A549 (cell line): Measurements from ENCODE around the gene KDM6A. TPM values are rescaled to one million over a fixed set of nuclear protein-coding genes. Genes with fewer than 3 reads are reported as not detected.

Experiments
- ATAC-seq, 2 experiments: fragments of 200-7000 bp in 1 of 2; fragments of >200 bp in 1 of 2; cut with Nextera tagmentation in 1 of 2; cut with Tn5 transposase in 1 of 2; 3 replicates each; pipeline versions ENCODE4 v1.8.0 to v1.9.1; 2018 to 2020; ENCODE audit warnings: mild to moderate bottlenecking in 1 of 2, moderate library complexity in 1 of 2
- CTCF ChIA-PET: fragments of 300-600 bp; sonication (Branson Sonifier 250); formaldehyde crosslinking; extraction: SDS; loops from one replicate; lab custom pipeline; 2021; ENCODE audit warnings: antibody characterized with exemption, inconsistent platforms; lab: Yijun Ruan, JAX
- POLR2A ChIA-PET: fragments of 350-600 bp; formaldehyde crosslinking; extraction: SDS; loops from one replicate; lab custom pipeline; 2021; ENCODE audit warnings: antibody characterized with exemption, inconsistent platforms; lab: Yijun Ruan, JAX
- DNase-seq, 2 experiments: peaks; one replicate each; pipeline versions ENCODE4 v3.0.0 to v3.0.0-alpha.2; 2011 to 2016; ENCODE audit warnings: low read depth in 1 of 2, low spot score in 1 of 2
- FAIRE-seq: peaks from 2 replicates; lab custom pipeline; 2011; peaks lifted over from hg19 to GRCh38; lab: Jason Lieb, UNC
- H3K27ac ChIP-seq, 2 experiments: fragments of >200 bp; sonication (Bioruptor Twin); formaldehyde crosslinking; 3 replicates each; pipeline ENCODE4 v1.5.1; 2016 to 2017
- H3K4me1 ChIP-seq: fragments of >200 bp; sonication (Bioruptor Twin); formaldehyde crosslinking; 3 replicates; pipeline ENCODE4 v1.6.1; 2016
- H3K4me2 ChIP-seq: fragments of >200 bp; sonication (Bioruptor Twin); formaldehyde crosslinking; 3 replicates; pipeline ENCODE4 v1.6.1; 2016
- H3K4me3 ChIP-seq: fragments of >200 bp; sonication (Bioruptor Twin); formaldehyde crosslinking; 3 replicates; pipeline ENCODE4 v1.5.1; 2016
- H3K9me3 ChIP-seq: fragments of >200 bp; sonication (Bioruptor Twin); formaldehyde crosslinking; 3 replicates; pipeline ENCODE4 v1.6.1; 2016
- BHLHE40 ChIP-seq: IDR thresholded peaks from 2 replicates; pipeline ENCODE4 v1.6.1; 2012; ENCODE audit warnings: low read depth, low read length, inconsistent platforms
- EHF ChIP-seq: fragments of 250-450 bp; sonication (Bioruptor Pico); IDR thresholded peaks from 2 replicates; pipeline ENCODE4 v1.5.0; 2020; ENCODE audit warnings: mild to moderate bottlenecking
- EHMT2 ChIP-seq: fragments of 200-600 bp; sonication (generic); IDR thresholded peaks from 2 replicates; pipeline ENCODE4 v1.6.1; 2016; ENCODE audit warnings: antibody characterized with exemption, low read depth, mild to moderate bottlenecking, moderate library complexity
- FOSB ChIP-seq: fragments of 250-450 bp; sonication (Bioruptor Pico); IDR thresholded peaks from 2 replicates; pipeline ENCODE4 v1.5.0; 2020; ENCODE audit warnings: mild to moderate bottlenecking, moderate library complexity
- FOSL2 ChIP-seq, 2 experiments: fragments of 450-650 bp in 1 of 2; fragments of >200 bp in 1 of 2; sonication (Bioruptor Twin) in 1 of 2; formaldehyde crosslinking; IDR thresholded peaks; 2 replicates each; pipeline versions ENCODE4 v1.5.0 to v1.6.1; 2016 to 2020; ENCODE audit warnings: mild to moderate bottlenecking in 1 of 2, moderate library complexity in 1 of 2
- GATA3 ChIP-seq: IDR thresholded peaks from 2 replicates; pipeline ENCODE4 v1.6.1; 2012; ENCODE audit warnings: borderline replicate concordance
- HEYL ChIP-seq: fragments of 250-450 bp; sonication (Bioruptor Pico); IDR thresholded peaks from 2 replicates; pipeline ENCODE4 v1.8.0; 2021; ENCODE audit warnings: mild to moderate bottlenecking, moderate library complexity
- HOXB13 ChIP-seq: fragments of 250-450 bp; sonication (Bioruptor Pico); IDR thresholded peaks from 2 replicates; pipeline ENCODE4 v1.5.0; 2020; ENCODE audit warnings: low read depth, mild to moderate bottlenecking, moderate library complexity
- HOXB5 ChIP-seq: fragments of 250-450 bp; sonication (Bioruptor Pico); IDR thresholded peaks from 2 replicates; pipeline ENCODE4 v1.5.0; 2020; ENCODE audit warnings: mild to moderate bottlenecking, moderate library complexity
- JUN ChIP-seq, 2 experiments: fragments of >200 bp; sonication (Bioruptor Twin); formaldehyde crosslinking; IDR thresholded peaks; 2 replicates in 1 of 2; 3 replicates in 1 of 2; pipeline ENCODE4 v1.6.1; 2016 to 2017
- JUNB ChIP-seq: fragments of >200 bp; sonication (Bioruptor Twin); formaldehyde crosslinking; IDR thresholded peaks from 2 replicates; pipeline ENCODE4 v1.6.1; 2016
- KDM1A ChIP-seq: fragments of 200-600 bp; sonication (generic); IDR thresholded peaks from 2 replicates; pipeline ENCODE4 v1.6.1; 2016; ENCODE audit warnings: low read depth, mild to moderate bottlenecking
- MAX ChIP-seq: IDR thresholded peaks from 2 replicates; pipeline ENCODE4 v1.6.1; 2012
- NFE2L2 ChIP-seq: fragments of 150-350 bp; conservative IDR thresholded peaks from 2 replicates; pipeline ENCODE4 v1.6.1; 2014; ENCODE audit warnings: low read length
- POLR2A ChIP-seq: IDR thresholded peaks from 2 replicates; pipeline ENCODE4 v1.6.1; 2012; ENCODE audit warnings: mild to moderate bottlenecking, low read length
- RAD21 ChIP-seq, 2 experiments: fragments of >200 bp in 1 of 2; sonication (Bioruptor Twin) in 1 of 2; formaldehyde crosslinking in 1 of 2; IDR thresholded peaks in 1 of 2; conservative IDR thresholded peaks in 1 of 2; 2 replicates in 1 of 2; 3 replicates in 1 of 2; pipeline ENCODE4 v1.6.1; 2012 to 2018; ENCODE audit warnings: inconsistent platforms in 1 of 2
- SREBF2 ChIP-seq: fragments of 450-650 bp; IDR thresholded peaks from 2 replicates; pipeline ENCODE4 v1.6.1; 2014; ENCODE audit warnings: mild to moderate bottlenecking, moderate library complexity
- TFCP2L1 ChIP-seq: fragments of 250-450 bp; sonication (Bioruptor Pico); IDR thresholded peaks from 2 replicates; pipeline ENCODE4 v1.5.0; 2021; ENCODE audit warnings: mild to moderate bottlenecking
- ZFP36 ChIP-seq: fragments of 450-650 bp; IDR thresholded peaks from 2 replicates; pipeline ENCODE4 v1.6.1; 2014; ENCODE audit warnings: borderline replicate concordance; ENCODE audit not compliant: partially characterized antibody
- WGBS: methylation state at CpG from one replicate; pipeline ENCODE4 v1.1.6; 2017; ENCODE audit errors: missing lambda C conversion rate; 5-methylcytosine and 5-hydroxymethylcytosine counted together
- polyA plus RNA-seq, 4 experiments: library from polyadenylated mRNA; depleted of rRNA in 3 of 4; stranded (reverse); fragments of >200 nt; fragmentation: RNase III in 1 of 4; extraction: RNeasy Plus Mini Kit Qiagen cat#74134 plus additional on column Dnase treatment in 1 of 4; gene quantifications; 2 replicates in 3 of 4; 3 replicates in 1 of 4; pipeline ENCODE4 v1.2.3, GENCODE V29; 2011 to 2017
- TF ChIP-seq, protein P1 (sequence below): fragments of 200-600 bp; sonication (generic); IDR thresholded peaks from 2 replicates; pipeline ENCODE4 v1.6.1; 2016; ENCODE audit warnings: antibody characterized with exemption, mild to moderate bottlenecking, moderate library complexity
- TF ChIP-seq, protein P2 (sequence below): fragments of >200 bp; sonication (Bioruptor Twin); formaldehyde crosslinking; IDR thresholded peaks from 3 replicates; pipeline ENCODE4 v1.6.1; 2016

Gene KDM6A
- polyA plus RNA-seq, 2 of the 4 experiments (the other 2 are of a cell fraction): 9.3 to 18.4 TPM

DNA sequence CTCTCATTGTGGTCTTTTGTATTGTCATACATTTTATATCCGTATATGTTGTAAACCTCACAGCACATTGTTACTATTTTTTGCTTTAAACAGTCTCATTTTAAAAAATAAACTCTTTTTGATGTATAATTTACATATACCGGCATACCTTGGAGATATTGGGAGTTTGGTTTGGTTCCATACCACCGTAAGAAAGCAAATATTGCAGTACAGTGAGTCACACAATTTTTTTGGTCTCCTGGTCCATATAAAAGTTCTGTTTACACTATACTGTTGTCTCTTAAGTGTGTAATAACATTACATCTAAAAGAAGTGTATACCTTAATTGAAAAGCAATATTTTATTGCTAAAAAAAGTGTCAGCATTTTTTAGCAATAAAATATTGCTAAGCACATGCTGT lies 70.0 kb downstream of the KDM6A start:
- DNase-seq (no peak), FAIRE-seq (peak; percentile 65), ATAC-seq (no peak)
- Histone ChIP-seq H3K4me2 (no peak overlapping the region), H3K9me3 (peaks cover 35% of the 10 kb centered on the region), H3K4me3 (no peak overlapping the region), H3K27ac (no peak overlapping the region), H3K4me1 (no peaks in the 10 kb centered on the region)
- CTCF ChIA-PET: no interaction called here
- POLR2A ChIA-PET: no interaction called here
- 69% methylated on average over 3 of the region's 3 CpGs for WGBS
- no peak for TF ChIP-seq HOXB13 (CRISPR knock-in tag)

DNA sequence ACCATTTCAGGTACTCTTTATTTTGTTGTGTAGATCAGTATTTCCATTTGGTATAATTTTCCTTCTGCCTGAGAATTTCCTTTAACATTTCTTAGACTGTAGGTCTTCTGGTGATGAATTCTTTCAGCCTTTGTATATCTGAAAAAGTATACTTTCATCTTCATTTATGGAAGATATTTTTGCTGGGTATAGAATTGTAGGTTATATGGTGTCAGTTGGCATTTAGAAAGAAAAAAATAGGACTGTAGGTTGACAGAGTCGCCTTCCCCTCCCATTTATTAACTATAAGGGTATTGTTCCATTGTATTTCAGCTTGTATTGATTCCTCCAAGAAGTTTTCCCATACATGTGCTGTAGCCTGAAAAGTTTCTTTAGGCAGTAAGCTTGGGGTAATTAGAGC lies 71.9 kb downstream of the KDM6A start:
- H3K4me3 ChIP-seq: no peak overlapping the region
- POLR2A ChIA-PET: interaction anchor here (0.5 kb wide), 1 partner anchor 13 kb away, joined by 4 read pairs; no protein-coding TSS in a partner anchor
- FAIRE-seq (peak; percentile 72), DNase-seq (no peak), ATAC-seq (no peak)
- no peak for TF ChIP-seq POLR2A
- TF ChIP-seq GATA3: no peak
- TF ChIP-seq JUNB: no peak
- no peak for TF ChIP-seq ZFP36
- CTCF ChIA-PET: no interaction called here
- peaks cover 35% of the 10 kb centered on the region for H3K9me3 ChIP-seq
- 91% methylated on average over 1 of the region's 1 CpG for WGBS
- H3K27ac ChIP-seq: no peak overlapping the region
- H3K4me2 ChIP-seq: no peak overlapping the region
- no peaks in the 10 kb centered on the region for H3K4me1 ChIP-seq

- TF ChIP-seq TFCP2L1 (CRISPR knock-in tag) (no peak), BHLHE40 (no peak), HOXB13 (CRISPR knock-in tag) (no peak), POLR2A (no peak), RAD21 (conservative IDR thresholded peaks at IDR 0.05 in 1 of 2, IDR thresholded peaks at IDR 0.05 in 1 of 2) (peak in 1 of 2 experiments; percentile 11; a peak in 1 of 5 replicates), HOXB5 (no peak), NFE2L2 (no peak)
- TF ChIP-seq, protein P1, sequence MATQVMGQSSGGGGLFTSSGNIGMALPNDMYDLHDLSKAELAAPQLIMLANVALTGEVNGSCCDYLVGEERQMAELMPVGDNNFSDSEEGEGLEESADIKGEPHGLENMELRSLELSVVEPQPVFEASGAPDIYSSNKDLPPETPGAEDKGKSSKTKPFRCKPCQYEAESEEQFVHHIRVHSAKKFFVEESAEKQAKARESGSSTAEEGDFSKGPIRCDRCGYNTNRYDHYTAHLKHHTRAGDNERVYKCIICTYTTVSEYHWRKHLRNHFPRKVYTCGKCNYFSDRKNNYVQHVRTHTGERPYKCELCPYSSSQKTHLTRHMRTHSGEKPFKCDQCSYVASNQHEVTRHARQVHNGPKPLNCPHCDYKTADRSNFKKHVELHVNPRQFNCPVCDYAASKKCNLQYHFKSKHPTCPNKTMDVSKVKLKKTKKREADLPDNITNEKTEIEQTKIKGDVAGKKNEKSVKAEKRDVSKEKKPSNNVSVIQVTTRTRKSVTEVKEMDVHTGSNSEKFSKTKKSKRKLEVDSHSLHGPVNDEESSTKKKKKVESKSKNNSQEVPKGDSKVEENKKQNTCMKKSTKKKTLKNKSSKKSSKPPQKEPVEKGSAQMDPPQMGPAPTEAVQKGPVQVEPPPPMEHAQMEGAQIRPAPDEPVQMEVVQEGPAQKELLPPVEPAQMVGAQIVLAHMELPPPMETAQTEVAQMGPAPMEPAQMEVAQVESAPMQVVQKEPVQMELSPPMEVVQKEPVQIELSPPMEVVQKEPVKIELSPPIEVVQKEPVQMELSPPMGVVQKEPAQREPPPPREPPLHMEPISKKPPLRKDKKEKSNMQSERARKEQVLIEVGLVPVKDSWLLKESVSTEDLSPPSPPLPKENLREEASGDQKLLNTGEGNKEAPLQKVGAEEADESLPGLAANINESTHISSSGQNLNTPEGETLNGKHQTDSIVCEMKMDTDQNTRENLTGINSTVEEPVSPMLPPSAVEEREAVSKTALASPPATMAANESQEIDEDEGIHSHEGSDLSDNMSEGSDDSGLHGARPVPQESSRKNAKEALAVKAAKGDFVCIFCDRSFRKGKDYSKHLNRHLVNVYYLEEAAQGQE: no peak
- peaks cover 35% of the 10 kb centered on the region for H3K9me3 ChIP-seq
- no peak overlapping the region for H3K4me3 ChIP-seq
- POLR2A ChIA-PET: no interaction called here
- no peak for ATAC-seq
- CTCF ChIA-PET: no interaction called here
- H3K4me2 ChIP-seq: no peak overlapping the region
- H3K27ac ChIP-seq: no peak overlapping the region
- H3K4me1 ChIP-seq: peaks cover 6% of the 10 kb centered on the region; the same call in 1 of the 3 replicates
- no peak for DNase-seq
- peak; percentile 92 for FAIRE-seq
- 93% methylated on average over 4 of the region's 4 CpGs for WGBS
Observed at GRCh38 chrX:44945736-44946135, 72.7 kb downstream of the KDM6A start.

GRCh38 chrX:44946771-44947170 lies 73.8 kb downstream of the KDM6A start:
- Histone ChIP-seq H3K4me1 (peaks cover 14% of the 10 kb centered on the region), H3K4me2 (no peak overlapping the region), H3K27ac (no peak overlapping the region), H3K9me3 (peaks cover 35% of the 10 kb centered on the region), H3K4me3 (no peak overlapping the region)
- CTCF ChIA-PET: interaction anchor here (0.6 kb wide), 1 partner anchor 86 kb away, joined by 3 read pairs; no protein-coding TSS in a partner anchor
- ATAC-seq (no peak), FAIRE-seq (no peak), DNase-seq (no peak)
- POLR2A ChIA-PET: no interaction called here
- 94% methylated on average over 4 of the region's 4 CpGs for WGBS
- TF ChIP-seq EHF (CRISPR knock-in tag) (no peak), FOSL2 (IDR thresholded peaks at IDR 0.05) (no peak), FOSL2 (CRISPR knock-in tag; IDR thresholded peaks at IDR 0.05) (0 out of 2 replicates have a peak, but pooled peaks have one; percentile 23)

DNA sequence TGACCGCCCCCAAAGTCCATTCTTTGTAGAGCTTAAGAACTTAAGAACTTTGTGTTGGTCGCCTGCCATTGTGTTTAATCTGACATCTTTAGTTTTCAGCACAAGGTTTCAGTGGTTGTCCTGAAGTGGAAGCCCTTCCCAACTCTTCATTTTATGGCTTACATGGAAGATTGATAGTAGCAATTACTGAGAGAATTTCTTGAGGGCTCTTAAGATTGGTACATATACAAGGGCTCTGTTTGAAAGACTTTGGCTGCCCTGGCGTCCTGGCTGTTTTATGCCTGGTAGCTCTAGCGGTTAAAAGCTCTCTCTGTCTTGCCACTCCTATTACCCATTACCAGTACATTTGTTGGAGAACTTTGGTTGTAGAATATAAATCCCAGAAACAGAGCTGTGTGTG lies 75.0 kb downstream of the KDM6A start:
- DNase-seq: no peak
- POLR2A ChIA-PET: no interaction called here
- no peak for ATAC-seq
- peaks cover 35% of the 10 kb centered on the region for H3K9me3 ChIP-seq
- no peak overlapping the region for H3K4me2 ChIP-seq
- H3K4me1 ChIP-seq: peaks cover 16% of the 10 kb centered on the region
- FAIRE-seq: no peak
- WGBS: 95% methylated on average over 4 of the region's 4 CpGs
- H3K4me3 ChIP-seq: no peak overlapping the region
- no peak overlapping the region for H3K27ac ChIP-seq
- CTCF ChIA-PET: interaction anchor here (1.4 kb wide), 1 partner anchor 122 kb away, joined by 3 read pairs; no protein-coding TSS in a partner anchor
- TF ChIP-seq POLR2A (no peak), SREBF2 (no peak), MAX (no peak), TFCP2L1 (CRISPR knock-in tag) (no peak), KDM1A (no peak), HOXB13 (CRISPR knock-in tag) (no peak), BHLHE40 (no peak), HEYL (CRISPR knock-in tag) (no peak), JUN (IDR thresholded peaks at IDR 0.05) (no peak), ZFP36 (no peak), EHMT2 (no peak), FOSB (CRISPR knock-in tag) (no peak)
- TF ChIP-seq, protein P2, sequence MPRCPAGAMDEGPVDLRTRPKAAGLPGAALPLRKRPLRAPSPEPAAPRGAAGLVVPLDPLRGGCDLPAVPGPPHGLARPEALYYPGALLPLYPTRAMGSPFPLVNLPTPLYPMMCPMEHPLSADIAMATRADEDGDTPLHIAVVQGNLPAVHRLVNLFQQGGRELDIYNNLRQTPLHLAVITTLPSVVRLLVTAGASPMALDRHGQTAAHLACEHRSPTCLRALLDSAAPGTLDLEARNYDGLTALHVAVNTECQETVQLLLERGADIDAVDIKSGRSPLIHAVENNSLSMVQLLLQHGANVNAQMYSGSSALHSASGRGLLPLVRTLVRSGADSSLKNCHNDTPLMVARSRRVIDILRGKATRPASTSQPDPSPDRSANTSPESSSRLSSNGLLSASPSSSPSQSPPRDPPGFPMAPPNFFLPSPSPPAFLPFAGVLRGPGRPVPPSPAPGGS: no peak
